Neural crest cell (in vitro differentiated cells): Measurements from ENCODE around the gene CALR3. TPM values are rescaled to one million over a fixed set of nuclear protein-coding genes. Genes with fewer than 3 reads are reported as not detected.

Experiments used
- DNase-seq: peaks from one replicate; pipeline ENCODE4 v3.0.0; 2021; ENCODE audit warnings: low read depth, mixed read lengths, low spot score
- H3K27ac Mint-ChIP-seq: one replicate; pipeline ENCODE4 v1.8.0; 2021; ENCODE audit warnings: mild to moderate bottlenecking, mixed read lengths; ENCODE audit not compliant: unreplicated experiment
- H3K27me3 Mint-ChIP-seq: 2 replicates; pipeline ENCODE4 v1.8.0; 2021; ENCODE audit warnings: low read depth, mild to moderate bottlenecking, mixed read lengths
- H3K36me3 Mint-ChIP-seq: 2 replicates; pipeline ENCODE4 v1.8.0; 2021; ENCODE audit warnings: low read depth, mild to moderate bottlenecking, mixed read lengths
- H3K4me1 Mint-ChIP-seq: 2 replicates; pipeline ENCODE4 v1.8.0; 2021; ENCODE audit warnings: mixed read lengths
- H3K4me3 Mint-ChIP-seq: one replicate; pipeline ENCODE4 v1.8.0; 2021; ENCODE audit warnings: mild to moderate bottlenecking, mixed read lengths
- H3K9me3 Mint-ChIP-seq: 2 replicates; pipeline ENCODE4 v1.8.0; 2021; ENCODE audit warnings: mixed read lengths
- total RNA-seq: library from RNA; stranded (reverse); gene quantifications from 2 replicates; pipeline ENCODE4 v1.2.1, GENCODE V29; 2021
- TF ChIP-seq, protein P1 (sequence below): fragments of 200-600 bp; sonication (generic); conservative IDR thresholded peaks from 2 replicates; pipeline ENCODE4 v1.5.0; 2021; ENCODE audit warnings: antibody characterized with exemption, mild to moderate bottlenecking

The CALR3 gene
- total RNA-seq, 1 donor from 2014 or later = not detected

DNA sequence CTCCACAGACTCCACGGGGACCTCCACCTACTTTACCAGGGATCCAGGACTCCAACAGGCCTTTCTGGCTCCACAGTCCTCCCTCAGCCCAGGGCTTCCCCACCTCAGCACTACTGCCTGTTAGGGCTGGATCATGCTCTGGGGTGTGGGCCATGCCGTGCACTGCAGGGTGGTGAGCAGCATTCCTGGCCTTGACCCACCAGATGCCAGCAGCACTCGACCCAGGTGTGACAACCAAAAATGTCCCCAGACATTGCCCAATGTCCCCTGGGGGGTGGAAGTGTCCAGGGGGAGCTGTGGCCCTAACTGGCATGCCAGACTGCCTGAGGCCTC is 66.2 kb downstream of the CALR3 start:
- H3K4me3 Mint-ChIP-seq = no peak overlapping the region
- H3K27ac Mint-ChIP-seq = no peak overlapping the region
- H3K27me3 Mint-ChIP-seq = no peaks in the 10 kb centered on the region
- TF ChIP-seq, protein P1, sequence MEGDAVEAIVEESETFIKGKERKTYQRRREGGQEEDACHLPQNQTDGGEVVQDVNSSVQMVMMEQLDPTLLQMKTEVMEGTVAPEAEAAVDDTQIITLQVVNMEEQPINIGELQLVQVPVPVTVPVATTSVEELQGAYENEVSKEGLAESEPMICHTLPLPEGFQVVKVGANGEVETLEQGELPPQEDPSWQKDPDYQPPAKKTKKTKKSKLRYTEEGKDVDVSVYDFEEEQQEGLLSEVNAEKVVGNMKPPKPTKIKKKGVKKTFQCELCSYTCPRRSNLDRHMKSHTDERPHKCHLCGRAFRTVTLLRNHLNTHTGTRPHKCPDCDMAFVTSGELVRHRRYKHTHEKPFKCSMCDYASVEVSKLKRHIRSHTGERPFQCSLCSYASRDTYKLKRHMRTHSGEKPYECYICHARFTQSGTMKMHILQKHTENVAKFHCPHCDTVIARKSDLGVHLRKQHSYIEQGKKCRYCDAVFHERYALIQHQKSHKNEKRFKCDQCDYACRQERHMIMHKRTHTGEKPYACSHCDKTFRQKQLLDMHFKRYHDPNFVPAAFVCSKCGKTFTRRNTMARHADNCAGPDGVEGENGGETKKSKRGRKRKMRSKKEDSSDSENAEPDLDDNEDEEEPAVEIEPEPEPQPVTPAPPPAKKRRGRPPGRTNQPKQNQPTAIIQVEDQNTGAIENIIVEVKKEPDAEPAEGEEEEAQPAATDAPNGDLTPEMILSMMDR = no peak
- no peaks in the 10 kb centered on the region for H3K4me1 Mint-ChIP-seq
- H3K36me3 Mint-ChIP-seq = peaks cover 16% of the 10 kb centered on the region
- DNase-seq = no peak
- H3K9me3 Mint-ChIP-seq = no peaks in the 10 kb centered on the region

- H3K27me3 Mint-ChIP-seq = no peaks in the 10 kb centered on the region
- peaks cover 16% of the 10 kb centered on the region for H3K36me3 Mint-ChIP-seq
Measured at GRCh38 chr19:16429066-16429758, 66.8 kb downstream of the CALR3 start.

More at GRCh38 chr19:16429066-16429758, 66.8 kb downstream of the CALR3 start:
- DNase-seq = no peak
- H3K27ac Mint-ChIP-seq = no peak overlapping the region
- no peaks in the 10 kb centered on the region for H3K9me3 Mint-ChIP-seq
- TF ChIP-seq, protein P1 = no peak
- H3K4me1 Mint-ChIP-seq = no peaks in the 10 kb centered on the region
- no peak overlapping the region for H3K4me3 Mint-ChIP-seq

Other genes starting within 250 kb of the CALR3 start
- gene KLF2, start 171.3 kb downstream of the CALR3 start, total RNA-seq = 0.16 and 0.54 TPM in 2 replicates
- 57.6 and 62.9 TPM in 2 replicates for gene EPS15L1, start 24.2 kb downstream of the CALR3 start, total RNA-seq
- 9.0 and 9.6 TPM in 2 replicates for gene C19orf44, start 227 bp upstream of the CALR3 start, total RNA-seq
- gene CHERP, start 46.3 kb upstream of the CALR3 start, total RNA-seq = 93.3 and 95.7 TPM in 2 replicates
- 30.4 and 32.5 TPM in 2 replicates for gene SLC35E1, start 76.2 kb upstream of the CALR3 start, total RNA-seq
- gene MED26, start 132.0 kb upstream of the CALR3 start, total RNA-seq = 11.7 and 11.8 TPM in 2 replicates
- gene SMIM7, start 164.0 kb upstream of the CALR3 start, total RNA-seq = 78.7 and 79.1 TPM in 2 replicates
- gene TMEM38A, start 165.0 kb upstream of the CALR3 start, total RNA-seq = 3.4 and 4.4 TPM in 2 replicates
- gene NWD1, start 223.7 kb upstream of the CALR3 start, total RNA-seq = 0.02 TPM in 1 of 2 replicates, not detected in the other